Testis (tissue), 3 donors: ENCODE data around the gene TLR4. TPM values are rescaled to one million over a fixed set of nuclear protein-coding genes. Genes with fewer than 3 reads are reported as not detected.

Source experiments
- DNase-seq: peaks from one replicate; pipeline ENCODE4 v3.0.0-alpha.2; 2019
- H3K27ac ChIP-seq, 2 donors: fragments of 200-600 bp; sonication (generic); one replicate each; pipeline ENCODE4 v1.5.1; 2019
- H3K27me3 ChIP-seq: fragments of 200-600 bp; sonication (generic); one replicate; pipeline ENCODE4 v1.5.1; 2019
- H3K36me3 ChIP-seq: fragments of 200-600 bp; sonication (generic); one replicate; pipeline ENCODE4 v1.5.1; 2017; ENCODE audit warnings: low read depth; ENCODE audit errors: missing control alignments
- H3K4me1 ChIP-seq: fragments of 200-600 bp; sonication (generic); one replicate; pipeline ENCODE4 v1.5.1; 2019
- H3K4me3 ChIP-seq, 2 donors: fragments of 200-600 bp; sonication (generic); one replicate each; pipeline ENCODE4 v1.5.1; 2017 to 2019
- H3K9me3 ChIP-seq: fragments of 200-600 bp; sonication (generic); one replicate; pipeline ENCODE4 v1.5.1; 2017
- POLR2A ChIP-seq: fragments of 450-650 bp; IDR thresholded peaks from one replicate; pipeline ENCODE4 v1.6.1; 2017; ENCODE audit warnings: antibody characterized with exemption, mild to moderate bottlenecking, moderate library complexity
- WGBS, 2 donors: methylation state at CpG; one replicate each; pipeline ENCODE4 v1.1.5; 2018; 5-methylcytosine and 5-hydroxymethylcytosine counted together
- intact Hi-C: fragments of 100-400 bp; cut with DNase I; formaldehyde crosslinking; loops from one replicate; pipeline ENCODE4 v1.15.1; 2023; ENCODE audit warnings: low total_unique reads
- polyA plus RNA-seq: library from polyadenylated mRNA; stranded (reverse); fragments of 350-450 nt; fragmentation: Illumina TruSeq; extraction: RNeasy Lipid Tissue Mini Kit (QIAGEN cat#74804); gene quantifications from one replicate; pipeline ENCODE4 v1.2.3, GENCODE V29; 2014; ENCODE audit warnings: low read depth, low replicate concordance; ENCODE audit not compliant: insufficient read depth
- total RNA-seq, 2 donors: library from RNA; depleted of rRNA; stranded (reverse); fragments of >200 nt; gene quantifications; one replicate each; pipeline ENCODE4 v1.2.3, GENCODE V29; 2016
- TF ChIP-seq, protein P1 (sequence below), 3 experiments: fragments of 450-650 bp in 2 of 3; fragments of 200-600 bp in 1 of 3; sonication (generic) in 1 of 3; IDR thresholded peaks; one replicate each; pipeline ENCODE4 v1.5.1; 2016 to 2019; ENCODE audit warnings: antibody characterized with exemption in 3 of 3, mild to moderate bottlenecking in 2 of 3, moderate library complexity in 1 of 3

Gene TLR4
- total and polyA plus RNA-seq, 3 donors from 2014 or later, result 3.7 to 5.0 (median 3.9) TPM

DNA sequence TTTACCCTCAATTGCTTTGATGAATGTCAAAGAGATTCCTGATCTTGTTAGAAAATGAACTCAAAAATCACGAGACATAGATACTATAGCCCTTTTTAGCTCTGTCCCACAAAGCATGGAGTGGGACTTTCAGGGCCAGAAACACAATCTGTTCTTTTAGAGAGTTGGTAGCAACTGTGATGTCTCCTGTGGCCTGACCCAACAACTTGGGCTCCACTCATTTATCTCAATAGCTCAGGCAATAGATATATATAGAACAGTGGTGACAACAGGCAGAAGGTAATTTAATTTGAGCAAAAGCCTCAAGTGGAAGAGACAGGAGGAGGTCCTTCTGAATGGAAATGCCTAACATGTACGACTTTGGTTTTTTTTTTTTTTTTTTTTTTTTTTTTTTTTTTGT, 25.2 kb downstream of the TLR4 start:
- Histone ChIP-seq H3K4me1 (no peaks in the 10 kb centered on the region), H3K27me3 (no peaks in the 10 kb centered on the region), H3K36me3 (no peaks in the 10 kb centered on the region), H3K27ac (no peak overlapping the region), H3K9me3 (no peaks in the 10 kb centered on the region), H3K4me3 (no peak overlapping the region)
- WGBS, 2 donors, result 71 to 91% methylated on average over 2 of the region's 2 CpGs
- TF ChIP-seq, protein P1, sequence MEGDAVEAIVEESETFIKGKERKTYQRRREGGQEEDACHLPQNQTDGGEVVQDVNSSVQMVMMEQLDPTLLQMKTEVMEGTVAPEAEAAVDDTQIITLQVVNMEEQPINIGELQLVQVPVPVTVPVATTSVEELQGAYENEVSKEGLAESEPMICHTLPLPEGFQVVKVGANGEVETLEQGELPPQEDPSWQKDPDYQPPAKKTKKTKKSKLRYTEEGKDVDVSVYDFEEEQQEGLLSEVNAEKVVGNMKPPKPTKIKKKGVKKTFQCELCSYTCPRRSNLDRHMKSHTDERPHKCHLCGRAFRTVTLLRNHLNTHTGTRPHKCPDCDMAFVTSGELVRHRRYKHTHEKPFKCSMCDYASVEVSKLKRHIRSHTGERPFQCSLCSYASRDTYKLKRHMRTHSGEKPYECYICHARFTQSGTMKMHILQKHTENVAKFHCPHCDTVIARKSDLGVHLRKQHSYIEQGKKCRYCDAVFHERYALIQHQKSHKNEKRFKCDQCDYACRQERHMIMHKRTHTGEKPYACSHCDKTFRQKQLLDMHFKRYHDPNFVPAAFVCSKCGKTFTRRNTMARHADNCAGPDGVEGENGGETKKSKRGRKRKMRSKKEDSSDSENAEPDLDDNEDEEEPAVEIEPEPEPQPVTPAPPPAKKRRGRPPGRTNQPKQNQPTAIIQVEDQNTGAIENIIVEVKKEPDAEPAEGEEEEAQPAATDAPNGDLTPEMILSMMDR (IDR thresholded peaks at IDR 0.05), result no peak
- TF ChIP-seq POLR2A, result no peak
- no peak for DNase-seq
- intact Hi-C loops, result no loop called here

DNA sequence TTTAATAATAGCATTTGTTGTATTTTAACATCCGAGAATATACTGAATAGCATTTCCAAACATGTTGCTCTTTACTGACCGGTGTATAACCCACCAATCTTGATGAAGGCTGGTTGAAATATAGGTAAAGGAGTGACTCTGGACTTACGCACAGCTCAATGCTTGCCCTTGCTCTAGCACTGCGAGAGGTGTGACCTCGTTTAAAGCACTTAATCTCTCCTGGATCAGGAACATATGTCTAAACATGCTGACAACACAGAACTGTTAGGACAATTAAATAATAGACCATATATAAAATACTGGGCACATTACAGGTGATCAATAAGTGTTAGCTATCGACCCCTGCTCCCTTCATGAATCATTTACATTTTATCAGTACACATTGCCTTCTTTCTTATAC, 28.3 kb downstream of the TLR4 start:
- no peaks in the 10 kb centered on the region for H3K36me3 ChIP-seq
- TF ChIP-seq POLR2A, result no peak
- TF ChIP-seq, protein P1 (IDR thresholded peaks at IDR 0.05), result no peak
- no peaks in the 10 kb centered on the region for H3K27me3 ChIP-seq
- DNase-seq, result no peak
- H3K4me3 ChIP-seq, result no peak overlapping the region
- no peak overlapping the region for H3K27ac ChIP-seq
- H3K4me1 ChIP-seq, result no peaks in the 10 kb centered on the region
- WGBS, 2 donors, result 68 to 69% methylated on average over 6 of the region's 6 CpGs
- no peaks in the 10 kb centered on the region for H3K9me3 ChIP-seq
- intact Hi-C loops, result no loop called here

DNA sequence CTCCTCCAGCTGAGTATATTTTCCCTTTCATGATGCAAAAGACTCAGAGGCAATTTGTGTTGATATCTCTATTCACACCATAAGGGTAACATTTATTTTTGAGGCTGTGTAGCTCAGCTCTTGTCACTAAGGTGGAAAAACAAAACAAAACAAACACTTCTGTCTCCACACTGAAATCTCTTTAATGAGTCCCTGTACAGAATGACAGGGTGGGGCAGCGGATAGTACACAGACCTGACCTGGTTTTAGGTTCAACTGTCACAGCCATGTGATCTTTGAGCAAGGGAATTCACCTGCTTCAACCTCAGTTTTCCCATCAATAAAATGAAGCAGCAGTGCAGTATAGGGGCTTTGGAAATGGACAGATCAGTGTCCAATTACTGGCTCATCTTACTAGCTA, 29.3 kb downstream of the TLR4 start:
- Histone ChIP-seq H3K27ac (no peak overlapping the region), H3K4me3 (no peak overlapping the region), H3K27me3 (no peaks in the 10 kb centered on the region), H3K4me1 (no peaks in the 10 kb centered on the region), H3K36me3 (no peaks in the 10 kb centered on the region), H3K9me3 (no peaks in the 10 kb centered on the region)
- intact Hi-C loops, result no loop called here
- 81 to 89% methylated on average over 1 of the region's 1 CpG for WGBS, 2 donors
- no peak for DNase-seq
- TF ChIP-seq, protein P1 (IDR thresholded peaks at IDR 0.05), result no peak
- no peak for TF ChIP-seq POLR2A

DNA sequence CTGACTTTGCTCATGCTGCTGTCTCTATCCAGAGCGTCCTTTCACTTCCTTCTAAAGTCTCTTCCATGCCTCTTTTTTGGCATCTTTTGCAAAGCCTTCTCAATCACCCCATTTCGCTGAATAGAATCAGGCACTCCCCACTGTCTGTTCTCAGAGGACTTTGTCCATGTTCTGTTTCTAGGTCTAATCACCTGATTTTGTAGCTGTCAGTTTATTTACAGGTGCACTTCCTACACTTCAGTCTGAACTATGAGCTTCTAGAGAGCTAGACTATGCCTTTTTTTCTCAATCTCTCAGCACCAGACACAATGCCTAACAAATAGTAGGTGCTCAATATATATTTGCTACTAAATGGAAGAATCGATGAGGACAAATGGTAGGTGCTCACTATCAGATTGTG, 29.9 kb downstream of the TLR4 start:
- Histone ChIP-seq H3K36me3 (no peaks in the 10 kb centered on the region), H3K9me3 (no peaks in the 10 kb centered on the region), H3K4me3 (no peak overlapping the region), H3K27me3 (no peaks in the 10 kb centered on the region), H3K4me1 (no peaks in the 10 kb centered on the region), H3K27ac (no peak overlapping the region)
- DNase-seq, result no peak
- 93 to 94% methylated on average over 3 of the region's 3 CpGs for WGBS, 2 donors
- no peak for TF ChIP-seq POLR2A
- TF ChIP-seq, protein P1 (IDR thresholded peaks at IDR 0.05), result no peak
- intact Hi-C loops, result no loop called here

DNA sequence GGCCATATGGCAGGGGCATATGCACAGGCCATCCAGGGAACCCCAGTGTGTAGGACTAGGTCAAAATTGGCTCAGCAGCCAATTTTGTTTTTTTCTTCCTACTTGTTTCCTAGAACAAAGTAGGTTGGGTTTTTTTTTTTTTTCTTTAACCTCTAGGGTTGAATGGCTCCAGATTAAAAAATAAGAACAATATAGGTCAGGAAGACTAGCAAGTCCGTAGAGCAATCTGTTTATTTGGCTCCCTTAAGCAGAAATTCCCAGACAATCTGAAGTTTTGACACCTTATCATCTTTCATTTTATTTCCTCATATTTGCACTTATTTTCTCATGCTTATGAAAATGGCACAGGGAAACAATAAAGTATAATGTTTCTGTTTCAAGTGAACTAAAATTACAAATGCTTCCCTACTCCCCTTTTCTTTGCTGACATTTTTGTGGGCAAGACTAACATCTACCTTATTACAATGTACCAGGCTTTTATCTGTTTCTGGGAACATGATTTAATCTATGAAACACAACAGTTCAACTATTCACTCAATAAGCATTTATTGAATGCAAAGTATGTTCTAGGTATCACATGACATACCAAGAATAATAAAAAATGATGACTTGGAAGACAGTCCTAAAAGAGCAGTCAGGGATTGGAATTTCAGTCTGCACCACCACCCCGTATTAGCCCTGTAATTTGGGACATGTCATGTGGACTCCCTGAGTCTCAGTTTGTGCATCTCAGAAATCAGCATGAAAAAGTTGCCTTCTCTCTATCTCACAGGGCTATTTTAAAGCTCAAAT, 30.5 kb downstream of the TLR4 start:
- Histone ChIP-seq H3K4me3 (no peak overlapping the region), H3K27ac (no peak overlapping the region), H3K4me1 (no peaks in the 10 kb centered on the region), H3K36me3 (no peaks in the 10 kb centered on the region), H3K9me3 (no peaks in the 10 kb centered on the region), H3K27me3 (no peaks in the 10 kb centered on the region)
- no peak for TF ChIP-seq POLR2A
- TF ChIP-seq, protein P1 (IDR thresholded peaks at IDR 0.05), result no peak
- 54 to 57% methylated on average over 2 of the region's 2 CpGs for WGBS, 2 donors
- DNase-seq, result no peak
- intact Hi-C loops, result no loop called here
